Motor neuron (in vitro differentiated cells): ENCODE data around the gene GIGYF1. TPM values are rescaled to one million over a fixed set of nuclear protein-coding genes. Genes with fewer than 3 reads are reported as not detected.
"Not testable (repeated sequence)": the region's sequence is repeated elsewhere in the genome, so short reads cannot be mapped to it uniquely, and the experiment has no call there.

Source experiments
- ATAC-seq, 8 experiments: fragments of 200-7000 bp; cut with Tn5 transposase; replicated peaks in 6 of 8; 2 replicates each; pipeline ENCODE4 v1.8.0; 2021; ENCODE audit warnings: mild to moderate bottlenecking in 8 of 8, moderate library complexity in 8 of 8
- H3K27ac ChIP-seq, 2 donors: fragments of 250-450 bp; sonication (Bioruptor Pico); 2 replicates each; pipeline ENCODE4 v1.9.0; 2021; ENCODE audit warnings: antibody characterized with exemption in 2 of 2, mild to moderate bottlenecking in 2 of 2, moderate library complexity in 1 of 2
- H3K4me1 ChIP-seq, 2 donors: fragments of 250-450 bp; sonication (Bioruptor Pico); replicated peaks in 1 of 2; 2 replicates each; pipeline ENCODE4 v1.6.1; 2021; ENCODE audit warnings: antibody characterized with exemption in 2 of 2, mild to moderate bottlenecking in 2 of 2, moderate library complexity in 1 of 2
- H3K4me3 ChIP-seq, 5 donors: fragments of 250-450 bp; sonication (Bioruptor Pico); 2 replicates each; pipeline ENCODE4 v1.9.0; 2021; ENCODE audit warnings: antibody characterized with exemption in 5 of 5, mild to moderate bottlenecking in 5 of 5, moderate library complexity in 4 of 5
- WGBS, 10 experiments: fragments of 450-650 bp; shearing (Covaris generic); methylation state at CpG; one replicate each; pipeline ENCODE4 v1.0.0; 2022; 5-methylcytosine and 5-hydroxymethylcytosine counted together
- in situ Hi-C, 9 experiments: fragments of 400-800 bp; cut with MboI; loops; one replicate each; pipeline ENCODE4 v1.15.0; 2021; ENCODE audit warnings: low sequenced_read_pairs in 9 of 9, low pct_unique_long_range_greater_than_20kb in 2 of 9; ENCODE audit not compliant: unreplicated experiment in 9 of 9
- total RNA-seq, 8 experiments: library from RNA; unstranded; fragments of 300-600 nt; gene quantifications; 2 replicates each; pipeline versions ENCODE4 v1.2.3 to v1.2.4, GENCODE V29; 2022

GIGYF1 gene, protein sequence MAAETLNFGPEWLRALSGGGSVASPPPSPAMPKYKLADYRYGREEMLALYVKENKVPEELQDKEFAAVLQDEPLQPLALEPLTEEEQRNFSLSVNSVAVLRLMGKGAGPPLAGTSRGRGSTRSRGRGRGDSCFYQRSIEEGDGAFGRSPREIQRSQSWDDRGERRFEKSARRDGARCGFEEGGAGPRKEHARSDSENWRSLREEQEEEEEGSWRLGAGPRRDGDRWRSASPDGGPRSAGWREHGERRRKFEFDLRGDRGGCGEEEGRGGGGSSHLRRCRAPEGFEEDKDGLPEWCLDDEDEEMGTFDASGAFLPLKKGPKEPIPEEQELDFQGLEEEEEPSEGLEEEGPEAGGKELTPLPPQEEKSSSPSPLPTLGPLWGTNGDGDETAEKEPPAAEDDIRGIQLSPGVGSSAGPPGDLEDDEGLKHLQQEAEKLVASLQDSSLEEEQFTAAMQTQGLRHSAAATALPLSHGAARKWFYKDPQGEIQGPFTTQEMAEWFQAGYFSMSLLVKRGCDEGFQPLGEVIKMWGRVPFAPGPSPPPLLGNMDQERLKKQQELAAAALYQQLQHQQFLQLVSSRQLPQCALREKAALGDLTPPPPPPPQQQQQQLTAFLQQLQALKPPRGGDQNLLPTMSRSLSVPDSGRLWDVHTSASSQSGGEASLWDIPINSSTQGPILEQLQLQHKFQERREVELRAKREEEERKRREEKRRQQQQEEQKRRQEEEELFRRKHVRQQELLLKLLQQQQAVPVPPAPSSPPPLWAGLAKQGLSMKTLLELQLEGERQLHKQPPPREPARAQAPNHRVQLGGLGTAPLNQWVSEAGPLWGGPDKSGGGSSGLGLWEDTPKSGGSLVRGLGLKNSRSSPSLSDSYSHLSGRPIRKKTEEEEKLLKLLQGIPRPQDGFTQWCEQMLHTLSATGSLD (N-terminal part only)
- 10 to 100 TPM; 10.6 to 40.7 (median 19.1) TPM for total RNA-seq

GRCh38 chr7:100694098-100694745 lies at the start of gene GIGYF1:
Gene GIGYF1 (minus strand): TSS chr7:100694250. CDS start chr7:100688238, 6,012 bp downstream.
- WGBS, 10 experiments = 0% methylated on average over 1 of the region's 102 CpGs; no CpG with 5 or more reads in 8 of the 10 experiments
- ATAC-seq = peak; percentile 43 to 73 (median 62)
- H3K27ac ChIP-seq = peak within 1 kb of the TSS; percentile 88 to 94
- in situ Hi-C loops = no loop called here
- H3K4me1 ChIP-seq = peaks cover 21 to 23% of the 10 kb centered on the region in 2 donors
- H3K4me3 ChIP-seq = peak within 1 kb of the TSS; percentile 76 to 98 (median 98)

DNA sequence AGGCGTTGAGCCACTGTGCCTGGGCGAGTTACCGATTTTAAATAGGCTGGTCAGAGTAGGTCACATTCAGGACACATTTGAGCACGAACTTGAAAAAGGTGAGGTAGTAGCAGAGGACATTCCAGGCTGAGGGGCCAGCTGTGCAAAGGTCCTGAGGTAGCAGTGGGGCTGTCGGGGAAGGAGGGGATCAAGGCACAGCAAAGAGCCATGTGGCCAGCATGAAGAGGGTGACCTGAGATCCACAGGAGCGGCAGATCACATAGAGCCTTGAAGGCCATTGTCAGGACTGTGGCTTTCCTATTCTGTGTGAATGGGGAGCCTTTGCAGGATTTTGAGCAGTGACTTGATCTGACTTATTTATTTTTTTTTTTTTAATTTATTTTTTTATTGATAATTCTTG lies 45.9 kb upstream of the GIGYF1 start:
- H3K4me1 ChIP-seq = no peaks in the 10 kb centered on the region
- 0 to 84% (median 81%) methylated on average over 1 to 5 of the region's 6 CpGs; no CpG with 5 or more reads in 7 of the 10 experiments for WGBS, 10 experiments
- ATAC-seq = no peak
- H3K27ac ChIP-seq = no peak overlapping the region
- H3K4me3 ChIP-seq = no peak overlapping the region
- in situ Hi-C loops = no loop called here

DNA sequence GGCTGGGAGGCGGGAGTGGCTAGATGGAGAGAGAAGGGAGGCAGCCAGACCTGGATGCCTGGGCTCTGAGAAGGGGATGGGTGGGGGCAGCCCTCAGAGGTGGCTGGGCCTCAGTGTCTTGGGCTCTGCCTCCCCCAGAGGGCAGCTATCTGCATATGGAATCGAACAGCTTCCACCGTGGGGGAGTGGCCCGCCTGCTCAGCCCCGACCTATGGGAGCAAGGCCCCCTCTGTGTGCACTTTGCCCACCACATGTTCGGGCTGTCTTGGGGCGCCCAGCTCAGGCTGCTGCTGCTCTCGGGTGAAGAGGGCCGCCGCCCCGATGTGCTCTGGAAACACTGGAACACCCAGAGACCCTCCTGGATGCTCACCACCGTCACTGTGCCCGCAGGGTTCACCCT lies 42.6 kb upstream of the GIGYF1 start:
- no peak for ATAC-seq
- in situ Hi-C loops = no loop called here
- 71% methylated on average over 5 of the region's 13 CpGs; no CpG with 5 or more reads in 9 of the 10 experiments for WGBS, 10 experiments
- Histone ChIP-seq H3K4me3 (no peak overlapping the region), H3K27ac (no peak overlapping the region), H3K4me1 (no peaks in the 10 kb centered on the region)

GRCh38 chr7:100735730-100736129 lies 41.7 kb upstream of the GIGYF1 start:
- no peak overlapping the region for H3K27ac ChIP-seq
- H3K4me3 ChIP-seq = no peak overlapping the region
- in situ Hi-C loops = no loop called here
- ATAC-seq = no peak
- WGBS, 10 experiments = 40 to 80% (median 77%) methylated on average over 1 to 3 of the region's 7 CpGs; no CpG with 5 or more reads in 7 of the 10 experiments
- H3K4me1 ChIP-seq = no peaks in the 10 kb centered on the region

DNA sequence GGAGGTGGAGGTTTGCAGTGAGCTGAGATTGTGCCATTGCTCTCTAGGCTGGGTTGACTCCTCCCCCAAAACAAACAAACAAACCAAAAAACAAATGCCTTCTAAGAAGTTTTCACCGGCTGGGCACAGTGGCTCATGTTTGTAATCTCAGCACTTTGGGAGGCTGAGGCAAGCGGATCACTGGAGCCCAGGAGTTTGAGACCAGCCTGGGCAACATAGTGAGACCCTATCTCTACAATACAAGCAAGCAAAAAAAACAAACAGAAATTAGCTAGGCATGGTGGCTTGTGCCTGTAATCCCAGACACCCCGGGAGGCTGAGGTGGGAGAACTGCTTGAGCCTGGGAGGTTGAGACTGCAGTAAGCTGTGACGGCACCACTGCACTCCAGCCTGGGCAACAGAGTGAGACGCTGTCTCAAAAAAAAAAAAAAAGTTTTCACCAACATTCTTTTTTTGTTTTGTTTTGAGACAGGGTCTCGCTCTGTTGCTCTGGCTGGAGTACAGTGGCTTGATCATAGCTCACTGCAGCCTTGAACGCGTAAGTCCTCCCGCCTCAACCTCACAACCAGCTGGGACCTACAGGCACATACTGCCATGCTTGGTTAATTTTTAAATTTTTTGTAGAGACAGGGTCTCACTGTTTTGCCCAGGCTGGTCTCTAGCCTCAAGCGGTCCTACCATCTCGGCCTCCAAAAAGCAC lies 38.0 kb upstream of the GIGYF1 start:
- H3K27ac ChIP-seq = no peak overlapping the region
- in situ Hi-C loops = no loop called here
- no peak for ATAC-seq
- WGBS, 10 experiments = 0 to 100% (median 74%) methylated on average over 1 to 6 of the region's 11 CpGs; no CpG with 5 or more reads in 4 of the 10 experiments
- H3K4me3 ChIP-seq = no peak overlapping the region
- H3K4me1 ChIP-seq = no peaks in the 10 kb centered on the region

DNA sequence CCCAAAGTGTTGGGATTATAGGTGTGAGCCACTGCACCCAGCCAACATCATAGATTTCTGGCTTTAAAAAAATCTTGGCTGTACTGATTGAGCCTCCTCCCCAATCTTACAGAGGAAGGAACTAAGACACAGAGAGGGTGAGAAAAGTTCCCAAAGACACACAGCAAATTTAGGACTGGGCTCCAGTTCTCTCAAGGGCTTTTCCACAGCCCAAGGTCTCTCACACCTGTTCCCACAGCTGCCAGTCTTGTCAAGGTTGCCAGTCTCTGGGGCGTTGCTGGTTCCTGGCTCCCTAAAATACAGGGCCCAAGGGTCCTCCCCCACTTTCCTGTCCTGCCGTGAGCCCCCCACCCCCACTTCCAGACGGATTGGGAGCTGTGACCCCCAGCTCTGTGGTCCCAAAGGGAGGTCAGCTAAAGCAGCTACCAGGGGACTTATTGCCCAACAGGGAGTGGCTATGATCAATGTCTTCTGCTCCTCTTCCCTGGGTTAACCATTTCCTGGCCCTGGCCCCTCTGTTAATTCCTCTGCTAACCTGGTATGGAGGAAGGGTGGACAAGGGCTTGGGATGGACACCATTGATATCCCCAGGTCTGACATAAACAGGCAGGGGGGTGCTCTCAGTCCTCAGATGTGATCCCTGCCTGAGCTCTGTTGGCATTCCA lies 36.2 kb upstream of the GIGYF1 start:
- Histone ChIP-seq H3K27ac (no peak overlapping the region), H3K4me3 (no peak overlapping the region), H3K4me1 (no peaks in the 10 kb centered on the region)
- no peak for ATAC-seq
- in situ Hi-C loops = no loop called here
- WGBS, 10 experiments = no CpG with 5 or more reads among the region's 3 CpGs

- ATAC-seq = no peak
- H3K4me3 ChIP-seq = no peak overlapping the region
- 29 to 90% (median 64%) methylated on average over 2 to 5 of the region's 8 CpGs; no CpG with 5 or more reads in 3 of the 10 experiments for WGBS, 10 experiments
- in situ Hi-C loops = no loop called here
- H3K27ac ChIP-seq = no peak overlapping the region
- no peaks in the 10 kb centered on the region for H3K4me1 ChIP-seq
Measured at GRCh38 chr7:100728196-100728595, 34.1 kb upstream of the GIGYF1 start.

DNA sequence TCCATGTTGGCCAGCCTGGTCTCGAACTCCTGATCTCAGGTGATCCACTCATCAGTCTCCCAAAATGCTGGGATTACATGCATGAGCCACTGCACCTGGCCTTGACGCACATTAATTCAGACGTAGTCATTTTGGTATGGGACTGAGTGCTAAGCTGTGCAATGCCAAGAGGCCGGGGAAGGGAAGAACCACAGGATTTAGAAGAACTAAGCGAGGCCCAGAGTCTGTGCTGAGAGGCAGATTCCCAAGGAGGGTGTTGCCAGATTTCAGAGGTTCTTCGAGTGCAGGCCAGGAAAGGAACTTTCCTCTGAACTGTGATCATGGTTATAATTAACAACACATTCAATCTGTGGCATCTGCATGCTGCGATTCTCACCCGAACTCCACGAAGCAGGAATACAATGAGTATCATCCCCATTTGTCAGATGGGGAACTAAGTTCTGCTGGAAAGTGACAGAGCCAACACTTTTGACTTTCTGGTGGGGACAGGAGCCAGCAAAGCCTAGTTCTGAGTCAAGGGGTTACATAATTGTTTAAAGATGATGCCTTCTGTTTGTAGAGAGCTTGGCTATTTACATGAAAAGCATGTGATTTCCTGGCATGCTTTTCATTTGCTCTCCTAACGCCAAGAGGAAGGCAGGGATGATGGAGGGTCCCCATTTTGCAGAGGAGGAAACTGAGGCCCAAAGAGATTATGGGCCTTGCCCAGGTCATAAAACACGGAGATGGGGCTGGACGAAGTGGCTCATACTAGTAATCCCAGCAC lies 33.1 kb upstream of the GIGYF1 start:
- ATAC-seq = peak in 3 of 8 experiments; percentile 42 to 71 (median 68)
- no peaks in the 10 kb centered on the region for H3K4me1 ChIP-seq

DNA sequence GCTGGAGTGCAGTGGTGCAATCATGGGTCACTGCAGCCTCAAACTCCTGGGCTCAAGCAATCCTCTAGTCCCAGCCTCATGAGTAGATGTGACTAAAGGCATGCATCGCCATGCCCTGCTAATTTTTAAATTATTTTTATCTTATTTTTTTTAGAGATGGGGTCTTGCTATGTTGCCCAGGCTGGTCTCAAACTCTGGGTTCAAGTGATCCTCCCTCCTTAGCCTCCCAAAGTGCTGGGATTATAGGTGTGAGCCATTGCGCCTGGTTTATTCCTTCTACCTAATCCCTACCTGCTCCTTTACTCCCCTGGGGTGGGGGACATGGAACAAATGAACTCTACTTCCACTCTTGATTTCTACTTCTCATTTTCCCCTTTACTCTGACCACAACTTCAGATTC lies 30.3 kb upstream of the GIGYF1 start:
- 57 to 92% (median 82%) methylated on average over 1 to 2 of the region's 2 CpGs; no CpG with 5 or more reads in 4 of the 10 experiments for WGBS, 10 experiments
- ATAC-seq, H3K4me1 ChIP-seq, H3K4me3 ChIP-seq, H3K27ac ChIP-seq: not testable (repeated sequence)
- in situ Hi-C loops = loop anchor here in 5 of 9 experiments (25.0 kb wide), 2 partner anchors 113 to 138 kb away; partner anchors contain the start of genes SLC12A9 (in 4 of the 5), TRIP6 (in 4 of the 5) and EPHB4 (in 1 of the 5)

More for the DNA sequence above, 33.1 kb upstream of the GIGYF1 start:
- H3K27ac ChIP-seq = no peak overlapping the region
- 0 to 88% (median 68%) methylated on average over 1 to 9 of the region's 12 CpGs; no CpG with 5 or more reads in 2 of the 10 experiments for WGBS, 10 experiments
- in situ Hi-C loops = no loop called here
- H3K4me3 ChIP-seq = no peak overlapping the region

DNA sequence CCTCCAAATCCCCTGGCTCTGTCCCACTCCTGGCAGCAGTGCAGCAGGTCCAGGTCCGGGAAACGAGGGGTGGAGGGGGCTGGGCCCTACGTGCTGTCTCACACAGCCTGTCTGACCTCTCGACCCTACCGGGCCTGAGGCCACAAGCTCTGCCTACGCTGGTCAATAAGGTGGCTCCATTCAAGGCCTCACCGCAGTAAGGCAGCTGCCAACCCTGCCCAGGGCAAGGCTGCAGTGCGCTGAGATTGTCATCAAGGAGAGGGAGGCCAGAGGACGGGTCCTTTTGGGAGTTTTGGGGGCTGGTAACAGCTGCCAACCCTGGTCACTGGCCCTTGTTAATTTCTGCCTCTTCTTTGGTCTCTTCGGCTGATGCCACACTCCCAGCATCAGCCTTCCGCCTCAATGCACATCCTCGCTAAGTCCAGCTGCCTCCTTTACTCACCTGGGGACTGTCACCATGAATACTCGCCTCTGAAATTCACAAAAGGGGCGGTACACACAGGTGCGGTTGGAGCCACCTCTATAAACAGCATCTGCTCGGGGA lies 29.8 kb upstream of the GIGYF1 start:
- Histone ChIP-seq H3K4me1 (peaks cover 0 to 5% of the 10 kb centered on the region in 2 donors), H3K4me3 (no peak overlapping the region), H3K27ac (no peak overlapping the region)
- WGBS, 10 experiments = 42 to 80% (median 58%) methylated on average over 1 to 7 of the region's 16 CpGs; no CpG with 5 or more reads in 4 of the 10 experiments
- ATAC-seq = no peak
- in situ Hi-C loops = loop anchor here in 5 of 9 experiments (25.0 kb wide), 2 partner anchors 113 to 138 kb away; partner anchors contain the start of genes SLC12A9 (in 4 of the 5), TRIP6 (in 4 of the 5) and EPHB4 (in 1 of the 5)
